Mucosa of stomach (tissue), 1 donor: ENCODE data around the gene SPATS2L.

Experiments used
- H3K27me3 ChIP-seq: one replicate; pipeline ENCODE4 v1.7.0; 2013; ENCODE audit warnings: mild to moderate bottlenecking, low read length; ENCODE audit not compliant: control insufficient read depth, insufficient read depth
- H3K36me3 ChIP-seq: one replicate; pipeline ENCODE4 v1.7.0; 2013; ENCODE audit warnings: low read length; ENCODE audit not compliant: control insufficient read depth, insufficient read depth
- H3K4me1 ChIP-seq: one replicate; pipeline ENCODE4 v1.7.0; 2013; ENCODE audit warnings: mild to moderate bottlenecking, low read length; ENCODE audit not compliant: control insufficient read depth, insufficient read depth
- H3K4me3 ChIP-seq: one replicate; pipeline ENCODE4 v1.7.0; 2013; ENCODE audit warnings: low read length
- H3K9ac ChIP-seq: one replicate; pipeline ENCODE4 v1.7.0; 2013; ENCODE audit warnings: mild to moderate bottlenecking, low read length, moderate library complexity
- H3K9me3 ChIP-seq: one replicate; pipeline ENCODE4 v1.7.0; 2013; ENCODE audit warnings: mild to moderate bottlenecking, low read length, moderate library complexity; ENCODE audit not compliant: control insufficient read depth
- donor health status: Pancreatic carcinoma.

The SPATS2L gene

DNA sequence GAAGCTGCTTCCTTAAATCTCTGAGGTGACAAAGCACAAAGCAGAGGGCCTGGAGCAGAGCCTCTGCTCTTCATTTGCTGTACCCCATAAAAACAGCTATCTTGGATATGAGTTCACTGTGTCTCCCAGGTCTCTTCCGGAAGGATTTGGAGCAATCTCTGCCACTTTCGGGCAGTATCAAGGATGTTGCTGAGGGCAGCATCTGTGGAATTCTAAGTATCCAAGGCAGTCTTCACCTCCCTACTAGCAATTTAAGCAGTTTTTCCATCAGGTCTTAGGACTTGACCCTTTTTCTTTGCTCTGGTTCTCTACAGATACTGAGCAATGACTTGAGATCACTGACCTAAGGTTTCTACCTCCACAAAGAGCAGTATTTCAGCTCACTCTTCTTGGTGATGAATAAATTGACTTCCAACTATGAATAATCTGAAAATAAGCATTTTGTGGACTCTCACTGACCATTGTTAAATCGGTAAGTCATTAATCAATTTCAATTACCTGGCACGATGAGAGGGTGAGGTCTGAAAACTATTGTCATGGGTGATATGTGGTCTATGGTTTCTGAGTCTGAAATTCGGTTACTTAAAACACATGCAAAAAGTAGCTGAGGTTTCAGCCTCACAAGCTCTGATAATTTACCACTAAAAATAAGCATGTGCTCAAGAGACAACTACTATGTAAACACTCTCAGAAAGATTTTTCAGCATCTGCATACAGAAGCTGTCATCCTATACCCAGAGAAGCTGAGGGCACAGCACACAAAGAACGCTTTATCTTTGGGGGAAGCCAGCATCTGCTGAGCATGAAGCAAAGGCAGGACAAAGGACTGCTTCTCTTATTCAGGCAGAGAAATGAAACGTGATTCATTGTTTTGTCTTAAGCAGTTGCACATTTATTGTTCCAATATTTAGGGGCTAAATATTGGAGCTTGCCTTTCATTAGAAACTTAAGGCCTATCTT is 32.1 kb upstream of the SPATS2L start:
- Histone ChIP-seq H3K36me3 (no peaks in the 10 kb centered on the region), H3K27me3 (no peaks in the 10 kb centered on the region), H3K9ac (no peak overlapping the region), H3K4me1 (peaks cover 7% of the 10 kb centered on the region), H3K4me3 (no peak overlapping the region), H3K9me3 (no peaks in the 10 kb centered on the region)

- Histone ChIP-seq H3K9ac (no peak overlapping the region), H3K27me3 (no peaks in the 10 kb centered on the region), H3K36me3 (no peaks in the 10 kb centered on the region), H3K4me1 (peaks cover 7% of the 10 kb centered on the region), H3K4me3 (no peak overlapping the region), H3K9me3 (no peaks in the 10 kb centered on the region)
These were observed 31.0 kb upstream of the SPATS2L start for GRCh38 chr2:200275295-200276013.

DNA sequence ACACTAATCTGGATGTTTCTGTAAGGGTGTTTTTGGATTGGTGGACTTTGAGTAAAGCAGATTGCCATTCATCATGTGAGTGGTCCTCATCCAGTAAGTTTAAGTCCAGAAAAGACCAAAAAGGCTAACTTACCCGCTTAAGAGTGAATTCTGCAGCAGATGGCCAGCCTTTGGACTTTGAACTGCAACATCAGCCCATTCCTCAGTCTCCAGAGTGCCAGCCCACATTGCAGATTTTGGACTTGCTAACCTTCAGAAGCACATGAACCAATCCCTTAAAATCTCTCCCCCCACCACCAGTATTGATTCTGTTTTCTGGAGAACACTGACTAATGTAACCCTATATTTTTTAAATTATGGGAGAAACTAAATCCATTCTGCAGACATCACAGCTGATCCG is 30.0 kb upstream of the SPATS2L start:
- H3K36me3 ChIP-seq: no peaks in the 10 kb centered on the region
- no peaks in the 10 kb centered on the region for H3K9me3 ChIP-seq
- no peak overlapping the region for H3K4me3 ChIP-seq
- H3K4me1 ChIP-seq: peaks cover 7% of the 10 kb centered on the region
- no peaks in the 10 kb centered on the region for H3K27me3 ChIP-seq
- no peak overlapping the region for H3K9ac ChIP-seq

- no peak overlapping the region for H3K9ac ChIP-seq
- H3K4me1 ChIP-seq: peaks cover 7% of the 10 kb centered on the region
- no peaks in the 10 kb centered on the region for H3K36me3 ChIP-seq
- no peak overlapping the region for H3K4me3 ChIP-seq
- H3K9me3 ChIP-seq: no peaks in the 10 kb centered on the region
- no peaks in the 10 kb centered on the region for H3K27me3 ChIP-seq
These were observed 27.7 kb upstream of the SPATS2L start for GRCh38 chr2:200278694-200279316.

DNA sequence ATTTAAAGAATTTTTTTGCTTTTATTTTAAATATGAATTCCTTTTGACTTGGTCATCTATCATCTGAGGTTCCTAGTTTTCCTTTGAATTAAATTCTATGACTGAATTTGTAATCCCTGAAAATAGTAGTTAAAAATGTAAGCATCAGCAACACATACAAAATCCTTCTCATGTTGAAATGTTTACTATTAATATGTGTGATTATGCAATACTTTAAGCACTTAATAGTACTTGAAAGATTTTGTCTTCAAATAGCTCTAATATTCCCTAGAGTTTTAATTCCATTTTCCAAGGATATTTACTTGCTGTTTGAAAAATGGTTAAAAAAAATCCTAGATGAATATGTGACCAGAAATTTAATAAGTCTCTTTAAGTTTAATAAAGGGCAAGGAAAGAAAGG is 26.6 kb upstream of the SPATS2L start:
- no peaks in the 10 kb centered on the region for H3K27me3 ChIP-seq

GRCh38 chr2:200286578-200286977 is 19.9 kb upstream of the SPATS2L start:
- no peaks in the 10 kb centered on the region for H3K4me1 ChIP-seq
- H3K27me3 ChIP-seq: no peaks in the 10 kb centered on the region
- H3K36me3 ChIP-seq: no peaks in the 10 kb centered on the region
- no peak overlapping the region for H3K4me3 ChIP-seq
- no peak overlapping the region for H3K9ac ChIP-seq
- no peaks in the 10 kb centered on the region for H3K9me3 ChIP-seq

More for the DNA sequence above, 26.6 kb upstream of the SPATS2L start:
- no peak overlapping the region for H3K4me3 ChIP-seq
- no peaks in the 10 kb centered on the region for H3K36me3 ChIP-seq
- H3K9ac ChIP-seq: no peak overlapping the region
- no peaks in the 10 kb centered on the region for H3K9me3 ChIP-seq
- H3K4me1 ChIP-seq: peaks cover 7% of the 10 kb centered on the region

GRCh38 chr2:200288670-200289429 is 17.6 kb upstream of the SPATS2L start:
- Histone ChIP-seq H3K4me3 (no peak overlapping the region), H3K9me3 (no peaks in the 10 kb centered on the region), H3K36me3 (no peaks in the 10 kb centered on the region), H3K4me1 (no peaks in the 10 kb centered on the region), H3K9ac (no peak overlapping the region), H3K27me3 (no peaks in the 10 kb centered on the region)

- no peaks in the 10 kb centered on the region for H3K4me1 ChIP-seq
- no peak overlapping the region for H3K4me3 ChIP-seq
- H3K36me3 ChIP-seq: no peaks in the 10 kb centered on the region
- no peak overlapping the region for H3K9ac ChIP-seq
- H3K27me3 ChIP-seq: no peaks in the 10 kb centered on the region
- H3K9me3 ChIP-seq: no peaks in the 10 kb centered on the region
These were observed 10.4 kb upstream of the SPATS2L start for GRCh38 chr2:200296118-200296517.

DNA sequence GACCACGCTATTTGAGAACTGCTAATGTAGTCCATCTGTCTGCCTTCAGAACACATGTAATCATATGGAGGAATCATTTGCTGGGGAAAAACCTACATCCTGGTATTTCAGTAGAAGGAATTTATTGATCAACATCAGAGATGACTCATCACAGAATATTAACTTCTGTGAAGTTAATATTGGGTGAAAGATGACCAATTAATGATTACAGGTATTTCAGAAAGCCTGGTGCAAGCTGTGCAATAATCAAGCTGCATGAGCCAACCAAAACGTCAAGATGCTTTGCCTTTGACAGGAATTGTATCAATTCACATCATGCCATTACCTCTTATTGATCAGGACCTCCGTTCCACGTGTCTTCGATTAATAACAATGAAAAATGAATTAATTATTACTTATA is 9.4 kb upstream of the SPATS2L start:
- Histone ChIP-seq H3K27me3 (no peaks in the 10 kb centered on the region), H3K36me3 (no peaks in the 10 kb centered on the region), H3K4me3 (no peak overlapping the region), H3K4me1 (peaks cover 2% of the 10 kb centered on the region), H3K9ac (no peak overlapping the region), H3K9me3 (no peaks in the 10 kb centered on the region)

DNA sequence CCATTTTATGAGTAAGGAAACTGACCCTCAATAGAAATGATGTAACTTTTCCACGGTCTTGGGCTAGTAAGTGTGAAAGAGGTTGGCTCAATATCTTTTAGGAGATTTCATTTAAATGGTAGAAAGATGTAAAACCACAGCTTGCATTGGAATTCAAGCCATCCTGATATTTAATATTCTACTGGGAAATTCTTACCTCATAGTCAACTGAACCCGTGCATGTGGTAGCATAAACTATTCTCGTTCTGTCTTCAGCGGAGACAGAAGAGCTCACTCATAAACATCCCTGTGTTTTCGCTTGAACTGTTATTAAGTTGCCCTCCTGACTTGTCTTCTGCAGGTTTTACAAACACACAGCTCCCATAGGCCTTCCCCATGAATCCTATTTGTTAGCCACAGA is 8.5 kb upstream of the SPATS2L start:
- H3K9ac ChIP-seq: no peak overlapping the region
- no peak overlapping the region for H3K4me3 ChIP-seq
- peaks cover 11% of the 10 kb centered on the region for H3K4me1 ChIP-seq
- H3K27me3 ChIP-seq: no peaks in the 10 kb centered on the region
- no peaks in the 10 kb centered on the region for H3K9me3 ChIP-seq
- no peaks in the 10 kb centered on the region for H3K36me3 ChIP-seq

DNA sequence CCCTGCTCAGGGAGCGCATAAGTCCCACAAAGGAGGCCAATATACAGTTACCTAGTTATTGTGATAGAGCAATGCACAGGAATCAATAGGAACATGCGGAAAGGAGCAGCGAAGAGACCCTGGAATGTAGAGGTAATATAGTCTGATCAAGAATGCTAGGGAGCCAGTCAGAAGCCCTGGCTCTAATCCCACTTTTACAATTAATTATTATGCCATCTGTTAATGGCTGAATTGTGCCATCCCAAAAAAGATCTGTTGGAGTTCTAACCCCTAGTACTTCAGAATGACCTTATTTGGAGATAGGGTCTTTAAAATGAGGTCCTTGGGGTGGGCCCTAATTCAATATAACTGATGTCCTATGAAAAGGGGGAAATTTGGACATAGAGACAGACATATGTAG is 7.7 kb upstream of the SPATS2L start:
- Histone ChIP-seq H3K9ac (no peak overlapping the region), H3K27me3 (no peaks in the 10 kb centered on the region), H3K9me3 (no peaks in the 10 kb centered on the region), H3K4me3 (no peak overlapping the region), H3K4me1 (peaks cover 11% of the 10 kb centered on the region), H3K36me3 (no peaks in the 10 kb centered on the region)
